ENCODE measurements around the gene MIB2.

DNA sequence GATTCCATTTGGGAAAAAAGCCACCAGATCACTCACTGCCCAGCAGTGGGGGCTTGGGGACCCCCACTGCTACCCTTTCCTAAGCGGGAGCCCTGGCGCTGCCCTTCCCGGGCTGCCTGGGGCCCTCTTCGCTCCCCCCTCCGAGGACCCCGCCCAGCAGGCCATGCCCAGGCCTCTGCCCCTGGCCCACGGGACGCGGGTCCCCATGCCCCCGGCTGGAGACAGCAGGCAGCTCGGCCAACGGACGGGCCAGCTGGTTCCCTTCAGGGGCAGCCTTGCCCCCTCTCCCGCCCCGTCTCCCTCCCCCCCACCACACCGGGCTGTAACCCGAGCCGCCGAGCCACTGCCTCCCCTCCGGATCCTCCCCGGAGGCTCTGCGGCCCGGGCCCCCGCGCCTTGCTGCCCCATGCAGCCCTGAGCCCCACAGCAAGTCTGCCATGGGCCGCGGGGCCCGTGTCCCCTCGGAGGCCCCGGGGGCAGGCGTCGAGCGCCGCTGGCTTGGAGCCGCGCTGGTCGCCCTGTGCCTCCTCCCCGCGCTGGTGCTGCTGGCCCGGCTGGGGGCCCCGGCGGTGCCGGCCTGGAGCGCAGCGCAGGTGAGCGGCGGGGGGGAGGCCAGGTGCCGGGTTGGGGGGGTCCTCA lies 16.6 kb downstream of the MIB2 start, which contains the start of gene MMP23B:
- TF ChIP-seq, protein P1, sequence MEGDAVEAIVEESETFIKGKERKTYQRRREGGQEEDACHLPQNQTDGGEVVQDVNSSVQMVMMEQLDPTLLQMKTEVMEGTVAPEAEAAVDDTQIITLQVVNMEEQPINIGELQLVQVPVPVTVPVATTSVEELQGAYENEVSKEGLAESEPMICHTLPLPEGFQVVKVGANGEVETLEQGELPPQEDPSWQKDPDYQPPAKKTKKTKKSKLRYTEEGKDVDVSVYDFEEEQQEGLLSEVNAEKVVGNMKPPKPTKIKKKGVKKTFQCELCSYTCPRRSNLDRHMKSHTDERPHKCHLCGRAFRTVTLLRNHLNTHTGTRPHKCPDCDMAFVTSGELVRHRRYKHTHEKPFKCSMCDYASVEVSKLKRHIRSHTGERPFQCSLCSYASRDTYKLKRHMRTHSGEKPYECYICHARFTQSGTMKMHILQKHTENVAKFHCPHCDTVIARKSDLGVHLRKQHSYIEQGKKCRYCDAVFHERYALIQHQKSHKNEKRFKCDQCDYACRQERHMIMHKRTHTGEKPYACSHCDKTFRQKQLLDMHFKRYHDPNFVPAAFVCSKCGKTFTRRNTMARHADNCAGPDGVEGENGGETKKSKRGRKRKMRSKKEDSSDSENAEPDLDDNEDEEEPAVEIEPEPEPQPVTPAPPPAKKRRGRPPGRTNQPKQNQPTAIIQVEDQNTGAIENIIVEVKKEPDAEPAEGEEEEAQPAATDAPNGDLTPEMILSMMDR (IDR thresholded peaks at IDR 0.05): no peak
- TF ChIP-seq EZH2phosphoT487 (IDR thresholded peaks at IDR 0.05; ENCODE audit: borderline replicate concordance, low read depth): no peak
- no peak for TF ChIP-seq POLR2AphosphoS5 (IDR thresholded peaks at IDR 0.05; ENCODE audit: low read depth, low read length)
- TF ChIP-seq, protein P2, sequence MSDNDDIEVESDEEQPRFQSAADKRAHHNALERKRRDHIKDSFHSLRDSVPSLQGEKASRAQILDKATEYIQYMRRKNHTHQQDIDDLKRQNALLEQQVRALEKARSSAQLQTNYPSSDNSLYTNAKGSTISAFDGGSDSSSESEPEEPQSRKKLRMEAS (IDR thresholded peaks at IDR 0.05; ENCODE audit: low read depth): no peak
- TF ChIP-seq RFX5 (IDR thresholded peaks at IDR 0.05; ENCODE audit: low read length): no peak
- no peak for TF ChIP-seq TEAD4 (IDR thresholded peaks at IDR 0.05; ENCODE audit: borderline replicate concordance, insufficient read depth)

All from SK-N-SH (cell line).